ENCODE measurements around the gene SMARCC1.

The SMARCC1 gene

GRCh38 chr3:47580481-47580880, 201.2 kb downstream of the SMARCC1 start:
- no peak for DNase-seq

GRCh38 chr3:47579875-47580274, 201.8 kb downstream of the SMARCC1 start:
- DNase-seq, result no peak

GRCh38 chr3:47578691-47579632, 202.7 kb downstream of the SMARCC1 start, which contains the start of gene CSPG5:
TSS of gene CSPG5 (minus strand) at chr3:47578865. CDS start at chr3:47578693, 172 bp downstream.
- DNase-seq, result peak; percentile 3

GRCh38 chr3:47578119-47578632, 203.5 kb downstream of the SMARCC1 start:
- no peak for DNase-seq

GRCh38 chr3:47577583-47578118, 204.0 kb downstream of the SMARCC1 start:
- DNase-seq, result no peak

GRCh38 chr3:47573190-47574172, 208.2 kb downstream of the SMARCC1 start:
- no peak for DNase-seq

- DNase-seq, result no peak
These were observed 210.1 kb downstream of the SMARCC1 start for GRCh38 chr3:47571391-47572175.

- no peak for DNase-seq
These were observed 212.8 kb downstream of the SMARCC1 start for GRCh38 chr3:47568901-47569300.

- no peak for DNase-seq
These were observed 214.5 kb downstream of the SMARCC1 start for GRCh38 chr3:47567149-47567548.

- DNase-seq, result no peak
These were observed 215.0 kb downstream of the SMARCC1 start for GRCh38 chr3:47566667-47567066.

- no peak for DNase-seq
These were observed 215.8 kb downstream of the SMARCC1 start for GRCh38 chr3:47565734-47566550.

- no peak for DNase-seq
These were observed 225.3 kb downstream of the SMARCC1 start for GRCh38 chr3:47556351-47556750.

- DNase-seq, result no peak
These were observed 227.4 kb downstream of the SMARCC1 start for GRCh38 chr3:47554335-47554734.

- no peak for DNase-seq
These were observed 228.3 kb downstream of the SMARCC1 start for GRCh38 chr3:47553407-47553806.

GRCh38 chr3:47542471-47543173, 239.1 kb downstream of the SMARCC1 start:
- DNase-seq, result no peak

- DNase-seq, result no peak
These were observed 240.0 kb downstream of the SMARCC1 start for GRCh38 chr3:47541583-47542108.

GRCh38 chr3:47540281-47540680, 241.4 kb downstream of the SMARCC1 start:
- no peak for DNase-seq

- DNase-seq, result no peak
These were observed 244.7 kb downstream of the SMARCC1 start for GRCh38 chr3:47536967-47537366.

- no peak for DNase-seq
These were observed 245.3 kb downstream of the SMARCC1 start for GRCh38 chr3:47536221-47536891.
